GM18498 (cell line): ENCODE measurements around the gene EPHA8.

Experiments
- ATAC-seq: cut with Tn5 transposase; IDR thresholded peaks from one replicate; pipeline ENCODE4 v1.9.1; 2021; ENCODE audit warnings: mild to moderate bottlenecking, moderate library complexity; ENCODE audit not compliant: unreplicated experiment

The EPHA8 gene

DNA sequence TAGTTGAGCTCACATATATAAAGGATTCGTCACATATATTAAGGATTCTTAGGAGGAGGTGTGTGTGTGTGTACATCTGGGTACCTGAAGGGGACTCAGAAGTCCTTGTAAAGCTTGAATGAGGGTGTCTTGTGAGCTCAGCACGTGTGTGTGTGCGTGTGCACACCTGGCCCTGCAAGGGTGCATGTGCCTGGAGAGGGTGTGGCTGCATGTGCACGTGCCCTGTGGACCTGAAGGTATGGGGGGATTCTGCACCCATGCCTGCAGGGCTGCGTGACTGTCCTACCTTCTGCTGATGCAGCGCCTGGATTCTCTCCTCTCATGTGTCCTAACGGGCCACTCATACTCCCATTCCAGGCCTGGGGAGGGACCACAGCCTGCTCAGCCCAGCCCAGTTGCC, 24.0 kb downstream of the EPHA8 start:
- no peak for ATAC-seq

- ATAC-seq = no peak
Measured at GRCh38 chr1:22588899-22589422, 25.7 kb downstream of the EPHA8 start.

DNA sequence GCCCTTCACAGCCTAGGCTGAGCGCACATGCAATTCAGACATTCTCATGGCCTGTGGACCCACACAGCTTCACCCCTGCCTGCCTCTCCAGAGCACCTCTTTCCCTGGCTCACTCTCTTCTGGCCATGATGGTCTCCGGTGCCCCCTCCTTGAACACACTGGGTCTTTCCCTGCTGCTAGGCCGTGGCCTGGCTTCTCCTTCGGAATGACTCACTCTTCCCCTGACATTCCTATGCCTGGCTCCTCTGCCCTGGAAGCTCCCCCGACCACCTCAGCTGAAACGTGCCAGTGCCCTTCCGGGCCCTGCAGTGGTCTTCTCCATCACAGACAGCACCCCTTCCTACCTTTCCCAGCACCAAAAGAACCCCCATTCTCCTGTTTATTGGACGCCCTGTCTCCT, 28.3 kb downstream of the EPHA8 start:
- ATAC-seq = no peak

GRCh38 chr1:22592051-22592450, 28.8 kb downstream of the EPHA8 start:
- ATAC-seq = no peak

- ATAC-seq = no peak
Measured at GRCh38 chr1:22592919-22593790, 29.9 kb downstream of the EPHA8 start.

- no peak for ATAC-seq
Measured at GRCh38 chr1:22594396-22594795, 31.1 kb downstream of the EPHA8 start.

DNA sequence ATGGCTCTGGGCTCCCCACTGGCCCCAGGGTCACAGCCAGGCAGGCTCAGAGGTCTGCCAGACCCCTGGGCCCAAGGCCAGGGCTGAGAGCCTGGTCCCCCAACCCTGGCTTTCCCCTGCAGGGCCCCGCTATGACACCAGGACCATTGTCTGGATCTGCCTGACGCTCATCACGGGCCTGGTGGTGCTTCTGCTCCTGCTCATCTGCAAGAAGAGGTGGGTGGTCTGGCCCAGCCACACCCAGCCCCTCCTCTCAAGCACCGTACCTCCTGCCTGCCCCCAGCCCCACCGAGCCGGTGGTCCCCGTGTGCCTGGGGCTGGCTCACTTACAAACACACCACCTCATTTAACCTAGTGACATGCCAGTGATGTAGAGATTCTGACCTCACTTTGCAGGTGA, 31.8 kb downstream of the EPHA8 start:
- no peak for ATAC-seq

- ATAC-seq = no peak
Measured at GRCh38 chr1:22597301-22597965, 34.1 kb downstream of the EPHA8 start.

DNA sequence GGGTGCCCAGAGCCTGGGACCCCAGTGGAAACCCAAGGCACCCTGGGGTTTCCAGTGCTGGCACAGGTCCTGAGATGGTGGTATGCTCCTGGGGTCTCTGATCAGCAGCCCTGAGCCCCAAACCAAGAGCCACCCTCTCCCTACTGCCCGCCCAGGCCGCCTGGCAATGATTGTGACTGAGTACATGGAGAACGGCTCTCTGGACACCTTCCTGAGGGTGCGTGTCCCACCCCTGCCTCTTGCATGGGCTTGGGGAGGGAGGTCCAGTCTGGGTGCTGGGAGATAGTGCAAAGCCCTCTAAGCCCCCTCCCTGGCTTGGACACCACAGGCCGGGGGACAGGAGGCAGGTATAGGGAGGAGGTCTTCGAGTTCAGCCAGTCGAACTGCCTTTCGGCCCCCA, 34.7 kb downstream of the EPHA8 start:
- ATAC-seq = no peak

GRCh38 chr1:22598736-22599135, 35.4 kb downstream of the EPHA8 start:
- ATAC-seq = no peak

DNA sequence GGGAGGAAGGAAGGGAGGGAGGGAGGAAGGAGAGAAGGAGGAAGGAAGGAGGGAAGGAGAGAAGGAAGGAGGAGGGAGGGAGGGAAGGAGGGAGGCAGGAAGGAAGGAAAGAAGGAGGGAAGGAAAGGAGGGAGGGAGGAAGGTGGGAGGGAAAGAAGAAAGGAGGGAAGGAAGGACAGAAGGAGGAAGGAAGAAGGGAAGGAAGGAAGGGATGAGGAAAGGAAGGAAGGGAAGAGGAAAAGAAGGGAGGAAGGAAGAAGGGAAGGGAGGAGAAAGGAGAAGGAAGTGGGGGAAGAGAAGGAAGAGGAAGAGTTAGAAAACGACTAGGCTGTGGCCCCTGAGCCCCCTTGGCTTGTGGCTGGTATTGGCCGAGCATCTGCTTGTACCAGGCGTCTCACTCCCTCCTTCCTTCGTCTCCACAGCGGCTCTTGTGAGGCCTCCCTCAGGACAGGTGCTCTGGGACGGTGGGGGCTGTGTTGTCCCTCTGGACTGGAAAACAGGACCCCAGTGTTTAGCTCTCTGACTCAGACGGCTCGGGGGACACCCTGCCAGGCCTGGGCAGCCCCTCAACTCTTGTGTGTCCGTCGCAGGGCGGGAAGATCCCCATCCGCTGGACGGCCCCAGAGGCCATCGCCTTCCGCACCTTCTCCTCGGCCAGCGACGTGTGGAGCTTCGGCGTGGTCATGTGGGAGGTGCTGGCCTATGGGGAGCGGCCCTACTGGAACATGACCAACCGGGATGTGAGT, 37.0 kb downstream of the EPHA8 start:
- no peak for ATAC-seq

GRCh38 chr1:22600817-22601605, 37.7 kb downstream of the EPHA8 start:
- no peak for ATAC-seq

DNA sequence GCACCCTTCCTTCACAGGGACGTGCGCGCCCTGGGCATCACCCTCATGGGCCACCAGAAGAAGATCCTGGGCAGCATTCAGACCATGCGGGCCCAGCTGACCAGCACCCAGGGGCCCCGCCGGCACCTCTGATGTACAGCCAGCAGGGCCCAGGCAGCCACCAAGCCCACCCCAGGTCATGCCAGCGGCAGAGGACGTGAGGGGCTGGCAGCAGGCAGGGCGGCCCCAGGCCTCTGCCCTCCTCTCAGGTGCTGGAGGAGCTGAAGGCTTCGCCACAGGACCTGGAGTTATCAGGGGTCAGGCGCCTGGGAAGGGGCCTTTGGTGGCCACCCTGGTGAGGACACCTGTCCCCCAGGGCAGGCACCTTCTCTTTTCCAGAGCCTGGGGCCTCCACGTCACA, 38.3 kb downstream of the EPHA8 start:
- ATAC-seq = no peak

DNA sequence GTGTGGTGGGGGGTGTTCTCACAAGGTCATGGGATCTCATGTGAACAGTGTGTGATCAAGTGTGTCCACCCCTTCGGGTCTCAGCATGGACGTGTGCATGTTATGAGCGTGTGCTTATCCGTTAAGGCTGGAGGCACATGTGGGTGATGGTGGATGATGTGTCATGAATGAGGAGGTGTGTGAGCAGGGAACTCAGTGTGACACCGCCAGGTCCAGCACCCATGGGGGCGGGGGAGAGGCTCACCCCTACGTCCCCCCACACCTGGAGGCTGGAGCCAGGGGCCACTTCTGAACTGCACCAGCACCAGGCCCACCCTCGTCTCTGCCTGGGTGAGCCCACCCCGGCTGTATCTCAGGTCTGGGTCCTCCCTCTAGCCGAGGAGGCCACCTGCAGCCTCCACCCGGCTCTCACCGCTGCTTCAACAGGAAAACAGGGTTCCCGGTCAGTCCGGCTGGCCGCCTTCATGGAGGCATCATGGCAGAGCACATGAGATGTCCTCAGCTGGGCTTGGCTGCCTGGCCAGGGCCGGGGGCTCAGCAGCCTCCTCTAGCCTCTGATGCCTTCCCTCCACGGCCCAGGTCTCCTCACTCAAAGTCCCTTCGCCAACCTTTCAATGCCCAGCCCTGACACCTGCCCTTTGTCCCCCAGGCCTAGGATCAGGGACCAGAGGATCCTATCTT, 38.9 kb downstream of the EPHA8 start:
- no peak for ATAC-seq

DNA sequence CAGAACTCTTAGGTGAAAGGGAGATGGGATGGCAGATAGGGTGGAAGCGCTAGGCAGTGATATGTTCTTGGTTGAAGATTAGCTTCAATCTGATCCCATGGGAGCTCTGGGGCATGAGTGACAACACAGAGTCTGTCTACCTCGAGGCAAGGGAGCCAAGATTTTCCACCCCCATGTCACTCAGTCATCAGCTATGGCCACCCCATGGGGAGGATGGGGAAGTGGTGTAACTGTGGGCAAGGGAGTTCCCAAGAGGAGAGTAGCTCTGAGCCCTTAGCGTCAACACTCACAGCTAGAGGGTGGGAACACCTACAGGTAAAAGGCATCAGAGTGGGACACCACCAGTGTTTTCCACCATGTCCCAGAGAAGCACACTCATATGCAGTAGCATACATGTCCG, 42.9 kb downstream of the EPHA8 start:
- no peak for ATAC-seq

DNA sequence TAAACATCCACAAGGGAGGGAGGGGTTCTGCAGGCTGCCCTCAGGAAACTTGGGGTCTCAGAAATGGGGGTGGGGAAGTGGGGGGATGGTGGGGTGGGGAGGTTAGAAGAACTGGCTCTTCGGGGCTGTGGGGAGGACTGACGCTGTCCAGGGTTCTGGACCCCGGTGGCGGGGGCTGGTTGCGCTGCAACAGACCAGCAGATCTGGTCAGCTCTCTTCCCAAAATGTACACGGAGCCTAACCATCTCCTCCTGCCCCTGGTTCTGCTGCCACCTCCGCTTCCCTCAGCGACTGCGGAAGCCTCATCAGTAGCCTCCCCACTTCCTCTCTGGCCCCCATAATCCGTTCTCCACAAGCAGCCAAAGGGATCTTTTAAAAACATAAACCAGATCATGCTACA, 43.9 kb downstream of the EPHA8 start:
- no peak for ATAC-seq

- no peak for ATAC-seq
Measured at GRCh38 chr1:22608361-22608760, 45.1 kb downstream of the EPHA8 start.

DNA sequence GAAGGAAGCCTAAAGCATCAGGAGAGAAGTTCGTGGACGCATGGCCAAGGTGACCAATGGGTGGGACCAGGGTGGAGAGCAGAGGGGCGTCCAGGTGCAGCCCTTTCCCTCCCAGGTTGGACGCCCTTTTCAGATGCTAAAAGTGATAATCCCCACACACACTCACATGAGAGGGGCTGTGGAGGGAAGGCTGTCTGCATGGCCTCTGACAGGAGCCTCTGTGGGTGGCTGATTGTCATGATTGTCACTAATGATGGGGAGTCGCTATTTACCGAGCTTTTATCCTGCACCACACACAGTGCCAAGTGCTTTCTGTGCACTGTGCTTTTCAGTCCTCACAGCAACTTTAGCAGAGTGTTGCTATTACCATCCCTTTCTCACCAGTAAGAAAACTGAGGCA, 46.0 kb downstream of the EPHA8 start:
- no peak for ATAC-seq

- ATAC-seq = no peak
Measured at GRCh38 chr1:22611530-22611947, 48.2 kb downstream of the EPHA8 start.
